ENCODE measurements around the gene YAP1. TPM values are rescaled to one million over a fixed set of nuclear protein-coding genes. Genes with fewer than 3 reads are reported as not detected.

Gene YAP1
- total RNA-seq, 2 experiments from 2014 or later = not detected

DNA sequence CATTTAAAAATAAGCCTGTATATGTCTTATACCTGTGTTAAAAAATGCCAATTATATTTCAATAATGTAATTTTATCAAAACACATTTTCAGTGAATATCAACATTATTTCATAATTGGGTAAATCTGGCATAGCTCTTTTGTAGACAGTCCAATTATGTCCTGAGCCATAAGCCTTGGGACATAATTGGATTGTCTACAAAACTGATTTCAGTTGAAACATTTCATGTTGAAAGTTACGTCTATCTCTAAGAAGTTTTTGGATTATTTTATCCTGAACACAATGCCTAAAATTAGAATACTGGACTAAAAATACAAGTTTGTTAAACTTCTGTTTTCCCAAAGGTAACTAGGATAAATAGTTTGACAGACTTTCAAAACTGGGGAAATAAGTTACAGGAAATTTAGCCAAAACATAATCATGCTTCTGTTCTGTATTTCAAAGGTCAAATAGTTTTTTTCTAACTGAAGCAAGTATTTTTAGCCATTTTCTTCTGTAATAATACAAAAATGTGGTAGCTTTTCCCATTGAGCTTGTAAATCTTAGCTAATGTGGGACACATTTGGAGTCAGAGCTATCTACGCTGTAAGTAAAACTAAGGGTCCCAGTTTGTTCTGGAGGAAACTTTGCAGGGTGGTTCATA is 106.3 kb downstream of the YAP1 start:
- POLR2A ChIA-PET = no interaction called here
- H3K4me2 ChIP-seq (ENCODE audit: low read length) = no peak overlapping the region
- H3K79me2 ChIP-seq (ENCODE audit: insufficient read depth, low read depth, low read length) = no peaks in the 10 kb centered on the region
- intact Hi-C loops (cut with micrococcal nuclease; ENCODE audit: unreplicated experiment) = no loop called here
- no peaks in the 10 kb centered on the region for H3K9me3 ChIP-seq (ENCODE audit: low read length)
- no peaks in the 10 kb centered on the region for H4K20me1 ChIP-seq (ENCODE audit: insufficient read depth, low read length)
- H3K36me3 ChIP-seq (ENCODE audit: insufficient read depth, low read length) = no peaks in the 10 kb centered on the region
- H3K4me3 ChIP-seq (ENCODE audit: low read depth, low read length, poor library complexity, severe bottlenecking) = no peak overlapping the region
- BruUV-seq (replicated peaks) = no TSS peak
- no peak overlapping the region for H3K27ac ChIP-seq (ENCODE audit: low read depth, low read length, poor library complexity, severe bottlenecking)
- H3K9me2 ChIP-seq (ENCODE audit: insufficient read depth, low read length) = no peaks in the 10 kb centered on the region
- no peaks in the 10 kb centered on the region for H3K4me1 ChIP-seq (ENCODE audit: insufficient read depth, low read length, poor library complexity, severe bottlenecking)
- CTCF ChIA-PET (ENCODE audit: unreplicated experiment) = no interaction called here
- DNase-seq (ENCODE audit: low spot score) = no peak
- no peak for TF ChIP-seq EZH2phosphoT487 (IDR thresholded peaks at IDR 0.05; ENCODE audit: borderline replicate concordance, low read depth, low read length)
- TF ChIP-seq, protein P1, sequence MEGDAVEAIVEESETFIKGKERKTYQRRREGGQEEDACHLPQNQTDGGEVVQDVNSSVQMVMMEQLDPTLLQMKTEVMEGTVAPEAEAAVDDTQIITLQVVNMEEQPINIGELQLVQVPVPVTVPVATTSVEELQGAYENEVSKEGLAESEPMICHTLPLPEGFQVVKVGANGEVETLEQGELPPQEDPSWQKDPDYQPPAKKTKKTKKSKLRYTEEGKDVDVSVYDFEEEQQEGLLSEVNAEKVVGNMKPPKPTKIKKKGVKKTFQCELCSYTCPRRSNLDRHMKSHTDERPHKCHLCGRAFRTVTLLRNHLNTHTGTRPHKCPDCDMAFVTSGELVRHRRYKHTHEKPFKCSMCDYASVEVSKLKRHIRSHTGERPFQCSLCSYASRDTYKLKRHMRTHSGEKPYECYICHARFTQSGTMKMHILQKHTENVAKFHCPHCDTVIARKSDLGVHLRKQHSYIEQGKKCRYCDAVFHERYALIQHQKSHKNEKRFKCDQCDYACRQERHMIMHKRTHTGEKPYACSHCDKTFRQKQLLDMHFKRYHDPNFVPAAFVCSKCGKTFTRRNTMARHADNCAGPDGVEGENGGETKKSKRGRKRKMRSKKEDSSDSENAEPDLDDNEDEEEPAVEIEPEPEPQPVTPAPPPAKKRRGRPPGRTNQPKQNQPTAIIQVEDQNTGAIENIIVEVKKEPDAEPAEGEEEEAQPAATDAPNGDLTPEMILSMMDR (conservative IDR thresholded peaks at IDR 0.05; ENCODE audit: low read length) = no peak
- H2AFZ ChIP-seq (ENCODE audit: low read length) = no peak overlapping the region

- H3K27ac ChIP-seq (ENCODE audit: low read depth, low read length, poor library complexity, severe bottlenecking) = no peak overlapping the region
- H3K9me2 ChIP-seq (ENCODE audit: insufficient read depth, low read length) = no peaks in the 10 kb centered on the region
- H3K79me2 ChIP-seq (ENCODE audit: insufficient read depth, low read depth, low read length) = no peaks in the 10 kb centered on the region
- CTCF ChIA-PET (ENCODE audit: unreplicated experiment) = no interaction called here
- no TSS peak for BruUV-seq (replicated peaks)
- no peaks in the 10 kb centered on the region for H3K4me1 ChIP-seq (ENCODE audit: insufficient read depth, low read length, poor library complexity, severe bottlenecking)
- H3K36me3 ChIP-seq (ENCODE audit: insufficient read depth, low read length) = no peaks in the 10 kb centered on the region
- POLR2A ChIA-PET = no interaction called here
- no peaks in the 10 kb centered on the region for H3K9me3 ChIP-seq (ENCODE audit: low read length)
- intact Hi-C loops (cut with micrococcal nuclease; ENCODE audit: unreplicated experiment) = no loop called here
- TF ChIP-seq, protein P1 (conservative IDR thresholded peaks at IDR 0.05; ENCODE audit: low read length) = no peak
- TF ChIP-seq EZH2phosphoT487 (IDR thresholded peaks at IDR 0.05; ENCODE audit: borderline replicate concordance, low read depth, low read length) = no peak
- H3K4me2 ChIP-seq (ENCODE audit: low read length) = no peak overlapping the region
- H4K20me1 ChIP-seq (ENCODE audit: insufficient read depth, low read length) = no peaks in the 10 kb centered on the region
- no peak overlapping the region for H3K4me3 ChIP-seq (ENCODE audit: low read depth, low read length, poor library complexity, severe bottlenecking)
- H2AFZ ChIP-seq (ENCODE audit: low read length) = no peak overlapping the region
- no peak for DNase-seq (ENCODE audit: low spot score)
Observed at GRCh38 chr11:102220728-102221467, 110.7 kb downstream of the YAP1 start.

- ChIA-PET CTCF (ENCODE audit: unreplicated experiment) (no interaction called here), POLR2A (no interaction called here)
- H3K4me1 ChIP-seq (ENCODE audit: insufficient read depth, low read length, poor library complexity, severe bottlenecking) = no peaks in the 10 kb centered on the region
- DNase-seq (ENCODE audit: low spot score) = no peak
- H2AFZ ChIP-seq (ENCODE audit: low read length) = no peak overlapping the region
- no peaks in the 10 kb centered on the region for H3K36me3 ChIP-seq (ENCODE audit: insufficient read depth, low read length)
- BruUV-seq (replicated peaks) = no TSS peak
- no peak overlapping the region for H3K4me3 ChIP-seq (ENCODE audit: low read depth, low read length, poor library complexity, severe bottlenecking)
- no peaks in the 10 kb centered on the region for H3K9me2 ChIP-seq (ENCODE audit: insufficient read depth, low read length)
- H3K79me2 ChIP-seq (ENCODE audit: insufficient read depth, low read depth, low read length) = no peaks in the 10 kb centered on the region
- H3K4me2 ChIP-seq (ENCODE audit: low read length) = no peak overlapping the region
- intact Hi-C loops (cut with micrococcal nuclease; ENCODE audit: unreplicated experiment) = no loop called here
- TF ChIP-seq EZH2phosphoT487 (IDR thresholded peaks at IDR 0.05; ENCODE audit: borderline replicate concordance, low read depth, low read length) = no peak
- TF ChIP-seq, protein P1 (conservative IDR thresholded peaks at IDR 0.05; ENCODE audit: low read length) = no peak
- H3K9me3 ChIP-seq (ENCODE audit: low read length) = no peaks in the 10 kb centered on the region
- H3K27ac ChIP-seq (ENCODE audit: low read depth, low read length, poor library complexity, severe bottlenecking) = no peak overlapping the region
- no peaks in the 10 kb centered on the region for H4K20me1 ChIP-seq (ENCODE audit: insufficient read depth, low read length)
Observed at GRCh38 chr11:102223859-102224258, 113.6 kb downstream of the YAP1 start.

Measured in OCI-LY7 (cell line).